A673 (cell line): ENCODE measurements around the gene ZDHHC16.

Experiments
- CTCF ChIP-seq: fragments of 300-800, 200-600 bp; sonication (generic); conservative IDR thresholded peaks from 2 replicates; pipeline ENCODE4 v1.5.1; 2017; ENCODE audit warnings: low read depth, mild to moderate bottlenecking, antibody characterized with exemption, low read length, moderate library complexity, mixed read lengths
- EZH2 ChIP-seq: fragments of 200-600 bp; sonication (generic); IDR thresholded peaks from 2 replicates; pipeline ENCODE4 v1.6.1; 2017; ENCODE audit warnings: borderline replicate concordance, low read depth, mild to moderate bottlenecking, mixed read lengths, antibody characterized with exemption, low read length; ENCODE audit not compliant: poor library complexity, severe bottlenecking

GRCh38 chr10:97475936-97476594, 30.1 kb downstream of the ZDHHC16 start:
- TF ChIP-seq CTCF, result no peak
- no peak for TF ChIP-seq EZH2
